Stimulated activated CD4-positive, alpha-beta T cell treated with anti-CD3 and anti-CD28 coated beads, TNF-alpha, amount 100 ng/mL, for 48 hours (primary cell): Measurements from ENCODE around the gene AMOTL1.
"Not testable (repeated sequence)": the region's sequence is repeated elsewhere in the genome, so short reads cannot be mapped to it uniquely, and the experiment has no call there.

Experiments used
- DNase-seq, 3 donors: peaks; one replicate each; pipeline ENCODE4 v3.0.0-alpha.2; 2020; ENCODE audit warnings: low read depth in 3 of 3

The AMOTL1 gene

DNA sequence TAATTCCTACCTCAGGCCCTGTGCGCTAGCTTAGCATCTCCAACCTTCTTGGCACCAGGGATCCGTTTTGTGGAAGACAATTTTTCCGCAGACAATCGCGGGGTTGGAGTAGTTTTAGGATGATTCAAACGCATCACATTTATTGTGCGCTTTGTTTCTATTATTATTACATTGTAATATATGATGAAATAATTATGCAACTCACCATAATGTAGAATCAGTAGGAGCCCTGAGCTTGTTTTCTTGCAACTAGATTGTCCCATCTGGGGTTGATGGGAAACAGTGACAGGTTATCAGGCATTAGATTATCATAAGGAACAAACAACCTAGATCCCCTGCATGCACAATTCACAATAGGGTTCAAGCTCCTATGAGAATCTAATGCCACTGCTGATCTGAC, 52.3 kb downstream of the AMOTL1 start:
- DNase-seq = no peak

DNA sequence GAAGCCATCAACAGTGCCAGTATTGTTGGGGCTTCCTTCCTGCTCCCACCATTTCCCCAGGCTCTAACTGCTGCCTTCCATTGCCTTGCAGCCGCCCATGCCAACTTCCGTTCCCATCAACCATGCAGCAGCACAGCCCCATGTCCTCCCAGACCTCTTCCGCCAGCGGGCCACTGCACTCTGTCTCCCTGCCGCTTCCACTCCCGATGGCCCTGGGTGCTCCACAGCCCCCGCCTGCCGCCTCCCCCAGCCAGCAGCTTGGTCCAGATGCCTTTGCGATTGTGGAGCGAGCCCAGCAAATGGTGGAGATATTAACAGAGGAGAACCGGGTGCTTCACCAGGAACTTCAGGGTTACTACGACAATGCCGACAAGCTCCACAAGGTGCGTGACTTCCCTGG, 53.3 kb downstream of the AMOTL1 start:
- DNase-seq = no peak

DNA sequence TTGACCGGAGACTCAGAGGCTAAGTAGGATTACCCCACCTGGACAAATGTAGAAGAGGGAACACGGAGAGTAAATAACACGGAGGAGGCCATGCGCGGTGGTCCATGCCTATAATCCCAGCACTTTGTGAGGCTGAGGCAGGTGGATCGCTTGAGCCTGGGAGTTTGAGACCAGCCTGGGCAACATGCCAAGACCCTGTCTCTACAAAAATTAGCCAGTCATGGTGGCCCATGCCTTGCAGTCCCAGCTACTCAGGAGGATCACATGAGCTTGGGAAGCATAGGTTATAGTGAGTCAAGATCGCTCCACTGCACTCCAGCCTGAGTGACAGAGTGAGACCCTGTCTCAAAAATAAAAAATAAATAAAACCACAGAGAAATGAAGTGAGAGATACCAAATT, 53.9 kb downstream of the AMOTL1 start:
- no peak for DNase-seq

- no peak for DNase-seq
Measured at GRCh38 chr11:94823102-94823732, 55.1 kb downstream of the AMOTL1 start.

DNA sequence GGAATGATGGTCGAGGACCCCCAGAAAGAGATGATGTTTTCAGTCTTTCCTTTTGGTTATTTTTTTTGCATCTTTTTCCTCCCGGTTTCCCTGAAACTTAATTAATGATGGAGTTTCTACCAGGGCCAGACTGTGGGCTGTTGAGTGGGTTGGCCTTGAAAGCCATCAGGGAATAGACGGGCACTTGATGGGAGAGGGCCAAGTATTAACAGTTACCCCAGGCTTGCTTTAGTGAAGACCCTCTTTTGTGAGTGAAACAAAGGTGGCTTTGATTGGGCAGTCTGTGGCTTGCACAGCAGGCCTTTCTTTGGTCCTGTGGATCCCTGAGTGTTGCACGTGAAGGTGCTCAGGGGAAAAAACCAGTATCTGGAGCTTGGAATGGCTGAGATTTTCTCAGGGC, 56.9 kb downstream of the AMOTL1 start:
- no peak for DNase-seq

GRCh38 chr11:94825481-94825880, 57.3 kb downstream of the AMOTL1 start:
- DNase-seq = no peak

DNA sequence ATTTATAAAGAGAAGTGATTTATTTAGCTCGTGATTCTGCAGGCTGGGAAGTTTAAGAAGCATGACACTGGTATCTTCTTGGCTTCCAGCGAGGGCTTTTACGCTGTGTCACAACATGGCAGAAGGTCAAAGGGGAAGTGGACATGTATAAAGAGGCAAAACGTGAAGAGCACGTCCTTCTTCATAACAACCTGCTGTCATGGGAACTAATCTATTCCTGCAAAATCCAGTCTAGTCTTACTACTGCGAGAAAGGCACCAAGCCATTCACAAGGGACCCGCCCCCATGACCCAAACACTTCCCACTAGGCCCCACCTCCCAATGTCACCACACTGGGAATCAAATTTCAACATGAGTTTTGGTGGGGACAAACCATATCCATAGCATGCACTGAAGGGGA, 58.3 kb downstream of the AMOTL1 start:
- no peak for DNase-seq

DNA sequence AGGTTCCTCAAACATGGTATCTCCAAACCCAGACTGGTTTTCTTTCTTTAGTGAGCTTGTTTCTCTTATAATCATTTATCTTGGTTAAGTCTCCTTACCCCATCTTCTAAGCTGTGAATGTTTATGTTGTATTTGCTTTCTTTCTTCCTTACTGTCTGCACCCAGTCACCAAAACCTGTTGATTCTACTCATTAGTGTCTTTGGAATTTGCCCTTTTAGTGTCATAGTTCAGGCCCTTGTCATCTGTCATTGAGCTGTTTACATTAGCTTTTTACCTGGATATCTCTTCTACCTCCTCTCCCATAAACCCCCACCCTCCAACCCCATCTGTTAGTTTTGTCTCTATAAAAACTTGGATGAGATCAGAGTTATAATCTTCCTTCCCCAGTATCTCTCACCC, 59.9 kb downstream of the AMOTL1 start:
- DNase-seq = no peak

GRCh38 chr11:94830722-94831510, 62.8 kb downstream of the AMOTL1 start:
- DNase-seq = no peak

- no peak for DNase-seq
Measured at GRCh38 chr11:94831529-94831928, 63.4 kb downstream of the AMOTL1 start.

DNA sequence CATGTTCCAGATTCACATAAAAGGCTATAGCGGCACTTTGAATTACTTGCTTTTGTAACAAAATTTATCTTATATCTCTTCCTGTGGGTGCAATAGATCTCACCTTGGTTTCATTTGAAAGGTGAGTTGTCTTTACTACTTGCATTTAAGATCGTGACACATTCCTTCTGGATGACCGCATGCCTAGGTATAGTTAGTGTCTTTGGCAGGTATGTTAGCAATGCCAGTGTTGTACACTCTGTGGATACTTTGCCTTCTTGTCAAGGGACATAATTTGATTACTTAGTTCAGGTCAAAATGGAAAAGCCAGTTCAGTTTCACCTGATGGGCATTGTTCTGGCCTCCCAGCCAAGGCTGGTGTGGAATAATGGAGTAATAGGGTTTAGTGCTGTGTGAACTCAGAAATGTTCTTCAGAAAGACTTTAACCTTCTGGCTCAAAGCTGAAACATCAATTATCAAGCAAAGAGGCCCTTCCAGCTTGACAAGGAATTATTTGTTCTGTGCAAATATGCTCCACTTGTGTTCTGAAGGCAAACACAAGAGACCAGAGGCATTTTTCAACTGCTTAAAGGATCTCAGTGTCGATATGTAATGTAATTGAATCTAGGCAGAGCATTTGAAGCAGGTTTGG, 64.6 kb downstream of the AMOTL1 start:
- no peak for DNase-seq

GRCh38 chr11:94834911-94835593, 66.9 kb downstream of the AMOTL1 start:
- DNase-seq = no peak

DNA sequence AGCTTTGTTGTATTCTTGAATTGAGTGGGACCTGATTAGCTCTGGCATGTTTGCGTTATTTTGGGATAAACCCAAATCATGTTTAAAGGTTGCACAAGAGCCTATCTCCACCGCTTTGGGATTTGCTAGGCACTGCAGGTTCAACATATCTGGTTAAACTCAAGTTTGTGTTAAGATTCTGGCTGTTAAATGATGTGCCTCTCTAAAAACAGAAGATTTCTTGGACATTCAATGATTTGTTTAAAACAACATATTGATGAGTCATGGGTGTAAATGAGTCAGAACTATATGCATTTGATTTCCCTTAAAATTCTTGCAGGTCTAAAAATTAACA, 67.4 kb downstream of the AMOTL1 start:
- no peak for DNase-seq

- no peak for DNase-seq
Measured at GRCh38 chr11:94837317-94837716, 69.2 kb downstream of the AMOTL1 start.

- DNase-seq = no peak
Measured at GRCh38 chr11:94838027-94838731, 70.0 kb downstream of the AMOTL1 start.

GRCh38 chr11:94840209-94840608, 72.1 kb downstream of the AMOTL1 start:
- no peak for DNase-seq

DNA sequence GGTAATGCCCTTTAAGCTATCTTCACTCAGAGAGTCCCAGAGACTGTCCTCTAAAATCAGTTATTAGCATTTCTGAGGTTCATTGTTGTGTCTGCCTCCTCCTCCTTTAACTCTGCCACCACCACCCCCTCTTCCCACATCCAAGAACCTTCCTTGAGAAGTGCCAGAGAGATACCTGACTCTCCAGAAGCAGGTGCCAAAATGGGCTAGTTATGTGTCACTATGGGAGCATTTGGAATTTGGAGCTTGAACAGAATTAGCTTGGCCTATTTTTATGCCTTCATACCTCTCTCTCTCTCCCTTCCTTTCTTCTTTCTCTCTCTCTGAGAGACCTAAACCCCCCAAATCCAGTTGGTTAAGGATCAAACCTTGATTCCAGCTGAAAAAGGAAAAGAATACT, 75.9 kb downstream of the AMOTL1 start:
- DNase-seq = no peak

- DNase-seq = no peak
Measured at GRCh38 chr11:94845622-94846021, 77.5 kb downstream of the AMOTL1 start.

GRCh38 chr11:94849839-94850238, 81.7 kb downstream of the AMOTL1 start:
- no peak for DNase-seq

GRCh38 chr11:94851864-94852636, 83.9 kb downstream of the AMOTL1 start:
- DNase-seq = no peak

GRCh38 chr11:94853288-94853687, 85.1 kb downstream of the AMOTL1 start:
- DNase-seq = not testable (repeated sequence)
